Endothelial cell of umbilical vein (primary cell): ENCODE measurements around the gene SMTNL2.

Experiments used
- EZH2 ChIP-seq: IDR thresholded peaks from 2 replicates; pipeline ENCODE4 v1.6.1; 2012; ENCODE audit warnings: borderline replicate concordance, low read depth, mild to moderate bottlenecking, moderate library complexity, low read length, inconsistent platforms; ENCODE audit not compliant: severe bottlenecking
- POLR2A ChIP-seq: IDR thresholded peaks from 2 replicates; pipeline ENCODE4 v1.6.1; 2012; ENCODE audit warnings: low read depth, mild to moderate bottlenecking, control low read depth, low read length
- POLR2AphosphoS5 ChIP-seq: IDR thresholded peaks from 2 replicates; pipeline ENCODE4 v1.6.1; 2012; ENCODE audit warnings: low read depth, mild to moderate bottlenecking, control low read depth, low read length, moderate library complexity; ENCODE audit not compliant: insufficient read depth
- TF ChIP-seq, protein P1 (sequence below), 2 donors: IDR thresholded peaks; 1 replicate in 1 of 2; 2 replicates in 1 of 2; pipeline ENCODE4 v1.5.1; 2011; ENCODE audit warnings: low read length in 2 of 2, mild to moderate bottlenecking in 2 of 2, moderate library complexity in 2 of 2, control low read depth in 1 of 2, inconsistent platforms in 1 of 2, low read depth in 1 of 2; ENCODE audit not compliant: insufficient read depth in 1 of 2; ENCODE audit errors: extremely low read depth in 1 of 2

DNA sequence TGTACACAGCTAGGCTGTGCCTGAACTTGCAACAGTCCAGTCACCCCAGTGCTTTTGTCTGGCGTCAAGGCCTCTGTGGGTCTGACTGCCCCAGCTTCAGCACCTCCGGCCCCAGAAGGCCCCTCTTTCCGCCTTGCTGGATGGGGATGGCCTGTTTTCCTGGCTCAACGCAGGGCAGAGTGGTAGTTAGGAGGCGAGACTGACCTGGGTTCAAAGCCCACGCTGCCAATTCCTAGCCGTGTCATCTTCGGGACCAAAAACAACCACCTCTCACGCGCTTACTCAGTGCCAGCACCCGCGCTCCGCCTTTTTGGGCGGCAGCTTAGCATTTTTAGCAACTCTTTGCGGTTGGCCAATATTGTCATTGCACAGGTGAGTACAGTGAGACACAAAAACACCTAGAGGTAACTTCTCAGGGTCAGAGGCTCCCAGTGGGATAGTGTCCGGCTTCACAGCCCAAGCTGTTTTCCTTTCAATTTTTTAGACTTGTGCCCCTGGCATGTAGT is 33.7 kb upstream of the SMTNL2 start:
- TF ChIP-seq POLR2A (no peak), EZH2 (no peak), POLR2AphosphoS5 (no peak)
- TF ChIP-seq, protein P1, sequence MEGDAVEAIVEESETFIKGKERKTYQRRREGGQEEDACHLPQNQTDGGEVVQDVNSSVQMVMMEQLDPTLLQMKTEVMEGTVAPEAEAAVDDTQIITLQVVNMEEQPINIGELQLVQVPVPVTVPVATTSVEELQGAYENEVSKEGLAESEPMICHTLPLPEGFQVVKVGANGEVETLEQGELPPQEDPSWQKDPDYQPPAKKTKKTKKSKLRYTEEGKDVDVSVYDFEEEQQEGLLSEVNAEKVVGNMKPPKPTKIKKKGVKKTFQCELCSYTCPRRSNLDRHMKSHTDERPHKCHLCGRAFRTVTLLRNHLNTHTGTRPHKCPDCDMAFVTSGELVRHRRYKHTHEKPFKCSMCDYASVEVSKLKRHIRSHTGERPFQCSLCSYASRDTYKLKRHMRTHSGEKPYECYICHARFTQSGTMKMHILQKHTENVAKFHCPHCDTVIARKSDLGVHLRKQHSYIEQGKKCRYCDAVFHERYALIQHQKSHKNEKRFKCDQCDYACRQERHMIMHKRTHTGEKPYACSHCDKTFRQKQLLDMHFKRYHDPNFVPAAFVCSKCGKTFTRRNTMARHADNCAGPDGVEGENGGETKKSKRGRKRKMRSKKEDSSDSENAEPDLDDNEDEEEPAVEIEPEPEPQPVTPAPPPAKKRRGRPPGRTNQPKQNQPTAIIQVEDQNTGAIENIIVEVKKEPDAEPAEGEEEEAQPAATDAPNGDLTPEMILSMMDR (IDR thresholded peaks at IDR 0.05; ENCODE audit: extremely low read depth in 1 of 2, insufficient read depth in 1 of 2, low read depth in 1 of 2, low read length in 2 of 2): no peak
